SU-DHL-6 (cell line): ENCODE measurements around the gene UBE2D2.

Experiments used
- H2AFZ ChIP-seq: fragments of 200-600 bp; sonication (generic); 2 replicates; pipeline ENCODE4 v1.6.1; 2014; ENCODE audit warnings: low read depth, mild to moderate bottlenecking, moderate library complexity, mixed read lengths, antibody characterized with exemption, low read length; ENCODE audit not compliant: severe bottlenecking
- H3F3A ChIP-seq: fragments of 200-600 bp; shearing (Covaris generic); 2 replicates; pipeline ENCODE4 v1.6.0; 2016; ENCODE audit warnings: antibody characterized with exemption, mild to moderate bottlenecking; ENCODE audit not compliant: insufficient read depth
- H3K27ac ChIP-seq: fragments of 200-600 bp; sonication (generic); 2 replicates; pipeline ENCODE4 v1.5.1; 2016; ENCODE audit warnings: low read depth, mild to moderate bottlenecking, low read length, moderate library complexity, mixed read lengths
- H3K27me3 ChIP-seq: fragments of 200-600 bp; sonication (generic), shearing (Covaris generic); 2 replicates; pipeline ENCODE4 v1.6.0; 2014; ENCODE audit warnings: mild to moderate bottlenecking, low read length
- H3K36me3 ChIP-seq: fragments of 200-600 bp; sonication (generic); 2 replicates; pipeline ENCODE4 v1.6.1; 2014; ENCODE audit warnings: mild to moderate bottlenecking, low read length, mixed read lengths
- H3K4me2 ChIP-seq: fragments of 300-600, 200-600 bp; shearing (Covaris generic), sonication (generic); 2 replicates; pipeline ENCODE4 v1.6.0; 2014; ENCODE audit warnings: low read length, low read depth, mild to moderate bottlenecking; ENCODE audit not compliant: poor library complexity, severe bottlenecking
- H3K4me3 ChIP-seq: fragments of 200-600 bp; sonication (generic); 2 replicates; pipeline ENCODE4 v1.5.1; 2014; ENCODE audit warnings: antibody characterized with exemption, low read length, mild to moderate bottlenecking, mixed read lengths; ENCODE audit not compliant: insufficient read depth, poor library complexity, severe bottlenecking
- H3K79me2 ChIP-seq: fragments of 200-600 bp; sonication (generic); 2 replicates; pipeline ENCODE4 v1.6.1; 2014; ENCODE audit warnings: mild to moderate bottlenecking, low read length, moderate library complexity; ENCODE audit not compliant: insufficient read depth
- H3K9ac ChIP-seq: fragments of 200-600 bp; sonication (generic); 2 replicates; pipeline ENCODE4 v1.7.0; 2014; ENCODE audit warnings: mild to moderate bottlenecking, low read length
- H3K9me2 ChIP-seq: fragments of 200-600 bp; sonication (generic); replicated peaks from 2 replicates; pipeline ENCODE4 v1.6.1; 2014; ENCODE audit warnings: low read length; ENCODE audit not compliant: insufficient read depth
- H3K9me3 ChIP-seq: fragments of 200-600 bp; sonication (generic); 2 replicates; pipeline ENCODE4 v1.6.1; 2014; ENCODE audit warnings: low read length, mixed read lengths; ENCODE audit not compliant: insufficient read depth
- H4K20me1 ChIP-seq: fragments of 200-600 bp; sonication (generic); 2 replicates; pipeline ENCODE4 v1.6.1; 2014; ENCODE audit warnings: low read depth, mild to moderate bottlenecking, antibody characterized with exemption, low read length, moderate library complexity, mixed read lengths
- EZH2phosphoT487 ChIP-seq: fragments of 200-600 bp; sonication (generic), shearing (Covaris generic); conservative IDR thresholded peaks from 2 replicates; pipeline ENCODE4 v1.6.1; 2018; ENCODE audit warnings: mild to moderate bottlenecking, antibody characterized with exemption, low read length, moderate library complexity, mixed read lengths
- TF ChIP-seq, protein P1 (sequence below): fragments of 200-600 bp; sonication (generic); IDR thresholded peaks from one replicate; pipeline ENCODE4 v1.5.1; 2017; ENCODE audit warnings: antibody characterized with exemption, mild to moderate bottlenecking, low read length, moderate library complexity; ENCODE audit not compliant: insufficient read depth, poor library complexity, severe bottlenecking

UBE2D2 gene

DNA sequence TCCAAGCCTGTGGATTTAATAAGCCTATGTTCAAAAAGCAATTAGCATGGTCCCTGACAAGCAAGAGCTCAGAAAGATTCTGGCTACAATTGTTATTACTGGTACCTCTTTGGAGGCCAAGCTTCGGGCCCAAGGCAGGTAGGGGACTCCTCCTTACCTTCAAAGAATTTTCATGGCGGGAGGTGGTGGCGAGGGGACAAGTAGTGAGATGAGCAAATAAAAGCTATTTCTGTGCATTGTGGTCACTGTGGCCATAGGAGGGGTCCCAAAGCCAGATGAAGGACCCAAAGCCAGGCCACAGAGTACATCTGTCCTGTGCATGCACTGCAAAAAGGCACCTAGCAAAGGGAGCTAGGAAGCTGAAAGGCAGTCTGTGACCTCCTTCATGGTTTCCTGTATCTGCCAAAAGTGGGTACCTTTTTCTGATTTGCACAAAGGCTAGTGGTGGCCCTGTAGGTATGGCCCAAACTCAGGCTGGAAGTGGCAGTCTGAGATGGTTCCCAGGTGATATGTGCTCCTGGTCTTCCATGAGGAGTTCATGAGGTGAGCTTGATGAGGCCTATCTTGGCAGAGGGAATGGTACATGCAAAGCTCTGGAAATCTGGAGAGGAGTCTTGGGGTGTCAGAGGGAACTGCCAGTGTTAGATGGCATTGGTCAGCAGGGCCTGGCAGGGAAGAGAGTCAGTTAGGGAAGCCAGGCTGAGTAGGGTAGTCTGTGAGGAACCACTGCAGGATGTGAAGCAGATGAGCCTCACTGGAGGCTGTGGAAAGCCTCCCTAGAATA lies 83.7 kb downstream of the UBE2D2 start:
- TF ChIP-seq, protein P1, sequence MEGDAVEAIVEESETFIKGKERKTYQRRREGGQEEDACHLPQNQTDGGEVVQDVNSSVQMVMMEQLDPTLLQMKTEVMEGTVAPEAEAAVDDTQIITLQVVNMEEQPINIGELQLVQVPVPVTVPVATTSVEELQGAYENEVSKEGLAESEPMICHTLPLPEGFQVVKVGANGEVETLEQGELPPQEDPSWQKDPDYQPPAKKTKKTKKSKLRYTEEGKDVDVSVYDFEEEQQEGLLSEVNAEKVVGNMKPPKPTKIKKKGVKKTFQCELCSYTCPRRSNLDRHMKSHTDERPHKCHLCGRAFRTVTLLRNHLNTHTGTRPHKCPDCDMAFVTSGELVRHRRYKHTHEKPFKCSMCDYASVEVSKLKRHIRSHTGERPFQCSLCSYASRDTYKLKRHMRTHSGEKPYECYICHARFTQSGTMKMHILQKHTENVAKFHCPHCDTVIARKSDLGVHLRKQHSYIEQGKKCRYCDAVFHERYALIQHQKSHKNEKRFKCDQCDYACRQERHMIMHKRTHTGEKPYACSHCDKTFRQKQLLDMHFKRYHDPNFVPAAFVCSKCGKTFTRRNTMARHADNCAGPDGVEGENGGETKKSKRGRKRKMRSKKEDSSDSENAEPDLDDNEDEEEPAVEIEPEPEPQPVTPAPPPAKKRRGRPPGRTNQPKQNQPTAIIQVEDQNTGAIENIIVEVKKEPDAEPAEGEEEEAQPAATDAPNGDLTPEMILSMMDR: no peak
- TF ChIP-seq EZH2phosphoT487: no peak
- Histone ChIP-seq H3K9me2 (no peaks in the 10 kb centered on the region), H3K9me3 (no peaks in the 10 kb centered on the region), H3K79me2 (peaks cover 16% of the 10 kb centered on the region), H2AFZ (no peak overlapping the region), H3K27me3 (no peaks in the 10 kb centered on the region), H3K9ac (no peak overlapping the region), H3F3A (no peaks in the 10 kb centered on the region), H3K27ac (no peak overlapping the region), H3K36me3 (no peaks in the 10 kb centered on the region), H3K4me2 (no peak overlapping the region), H4K20me1 (no peaks in the 10 kb centered on the region), H3K4me3 (no peak overlapping the region)

DNA sequence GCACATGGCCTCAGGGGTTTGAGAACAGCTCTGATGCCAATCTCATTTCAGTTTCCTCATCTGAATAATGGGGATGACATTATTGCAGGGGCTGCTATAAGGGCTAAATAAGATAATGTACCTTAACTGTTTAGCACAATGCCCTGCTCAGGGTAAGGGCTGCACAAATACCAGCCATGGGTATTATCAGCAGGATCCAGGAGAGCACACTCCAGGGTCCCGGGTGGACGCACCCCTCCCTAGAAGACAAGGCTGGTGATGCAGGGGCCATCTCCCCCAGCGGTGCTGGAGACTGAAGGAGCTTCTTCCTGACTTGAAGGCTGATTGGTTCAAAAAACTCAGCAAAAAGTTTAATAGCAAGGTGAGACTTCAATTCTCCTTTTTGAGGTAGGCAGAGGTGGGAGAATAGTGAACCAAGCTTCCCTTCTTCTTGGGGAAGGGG lies 84.3 kb downstream of the UBE2D2 start:
- Histone ChIP-seq H3K27me3 (no peaks in the 10 kb centered on the region), H3K27ac (no peak overlapping the region), H3K9me3 (no peaks in the 10 kb centered on the region), H3K4me3 (no peak overlapping the region), H3K4me2 (no peak overlapping the region), H3K36me3 (no peaks in the 10 kb centered on the region), H3K9me2 (no peaks in the 10 kb centered on the region), H3K79me2 (peaks cover 22% of the 10 kb centered on the region), H2AFZ (no peak overlapping the region), H4K20me1 (no peaks in the 10 kb centered on the region), H3F3A (peaks cover under 1% of the 10 kb centered on the region; the same call in 1 of the 2 replicates), H3K9ac (no peak overlapping the region)
- TF ChIP-seq, protein P1: no peak
- no peak for TF ChIP-seq EZH2phosphoT487

DNA sequence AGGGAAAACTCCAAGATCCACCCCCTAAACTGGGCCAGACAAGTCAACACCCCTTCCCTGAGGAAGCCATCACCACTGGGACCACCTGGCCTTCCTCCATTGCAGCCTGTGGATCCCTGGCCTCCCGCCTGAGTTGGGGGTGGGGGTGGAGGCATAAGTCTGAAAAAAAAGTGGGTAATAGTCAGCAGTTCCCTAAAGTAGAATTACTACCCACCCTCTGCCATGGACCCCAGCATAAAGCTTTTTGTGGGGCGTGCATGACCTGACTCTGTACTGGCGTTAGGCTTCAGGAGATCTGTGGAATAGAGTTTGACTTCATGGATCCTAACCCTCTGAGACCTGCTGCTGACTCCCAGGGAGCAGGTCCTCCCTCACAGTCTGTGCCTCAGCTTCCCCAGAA lies 85.0 kb downstream of the UBE2D2 start:
- TF ChIP-seq, protein P1: no peak
- TF ChIP-seq EZH2phosphoT487: no peak
- no peaks in the 10 kb centered on the region for H3K9me2 ChIP-seq
- H3K79me2 ChIP-seq: peaks cover 29% of the 10 kb centered on the region
- no peak overlapping the region for H3K4me2 ChIP-seq
- H3K27ac ChIP-seq: no peak overlapping the region
- H3K9ac ChIP-seq: no peak overlapping the region
- no peak overlapping the region for H3K4me3 ChIP-seq
- no peaks in the 10 kb centered on the region for H3K36me3 ChIP-seq
- no peaks in the 10 kb centered on the region for H4K20me1 ChIP-seq
- H3K9me3 ChIP-seq: no peaks in the 10 kb centered on the region
- no peaks in the 10 kb centered on the region for H3K27me3 ChIP-seq
- no peak overlapping the region for H2AFZ ChIP-seq
- peaks cover 4% of the 10 kb centered on the region; the same call in 1 of the 2 replicates for H3F3A ChIP-seq
